Mesothelial cell of epicardium (in vitro differentiated cells): ENCODE results near the gene ADO. TPM values are rescaled to one million over a fixed set of nuclear protein-coding genes. Genes with fewer than 3 reads are reported as not detected.

ENCODE experiments used
- DNase-seq, 2 experiments: peaks; one replicate each; pipeline ENCODE4 v3.0.0; 2021; ENCODE audit warnings: low spot score in 2 of 2; ENCODE audit not compliant: unreplicated experiment in 2 of 2
- H3K27ac Mint-ChIP-seq: 2 replicates; pipeline ENCODE4 v1.8.0; 2021; ENCODE audit warnings: mixed read lengths
- H3K27me3 Mint-ChIP-seq: 2 replicates; pipeline ENCODE4 v1.8.0; 2021; ENCODE audit warnings: low read depth, mixed read lengths
- H3K36me3 Mint-ChIP-seq: 2 replicates; pipeline ENCODE4 v1.8.0; 2021; ENCODE audit warnings: mixed read lengths
- H3K4me1 Mint-ChIP-seq: 2 replicates; pipeline ENCODE4 v1.8.0; 2021; ENCODE audit warnings: mixed read lengths
- H3K4me3 Mint-ChIP-seq: 2 replicates; pipeline ENCODE4 v1.8.0; 2021; ENCODE audit warnings: mild to moderate bottlenecking, moderate library complexity, mixed read lengths
- H3K9me3 Mint-ChIP-seq: 2 replicates; pipeline ENCODE4 v1.8.0; 2021; ENCODE audit warnings: mixed read lengths
- CTCF ChIP-seq: fragments of 200-600 bp; sonication (generic); IDR thresholded peaks from one replicate; pipeline ENCODE4 v1.5.0; 2021; ENCODE audit warnings: antibody characterized with exemption; ENCODE audit not compliant: unreplicated experiment
- total RNA-seq: library from RNA; stranded (reverse); gene quantifications from 3 replicates; pipeline ENCODE4 v1.2.1, GENCODE V29; 2021

The ADO gene
- total RNA-seq, 1 donor from 2014 or later = 20.1 TPM

DNA sequence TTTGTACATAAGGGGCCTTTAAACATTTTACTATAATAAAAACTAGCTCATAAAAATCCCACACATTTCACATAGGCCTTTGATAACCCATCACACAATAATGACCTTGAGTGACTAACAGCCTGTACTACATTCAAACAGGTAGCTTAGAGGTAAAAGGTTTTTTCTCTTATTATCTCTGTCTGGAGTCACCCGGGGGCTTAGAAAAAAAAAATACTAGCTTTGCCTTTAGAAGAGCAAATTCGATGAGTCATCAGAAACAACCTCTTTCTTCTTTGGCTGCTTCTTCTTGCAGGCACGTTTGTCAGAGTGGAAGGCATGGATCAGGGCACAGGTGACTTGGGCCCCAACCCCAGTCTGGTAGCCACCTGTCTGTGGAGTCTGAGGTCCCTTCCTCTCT is 43.4 kb upstream of the ADO start:
- H3K27ac Mint-ChIP-seq = no peak overlapping the region
- no peak overlapping the region for H3K4me3 Mint-ChIP-seq
- H3K9me3 Mint-ChIP-seq = no peaks in the 10 kb centered on the region
- no peaks in the 10 kb centered on the region for H3K4me1 Mint-ChIP-seq
- no peaks in the 10 kb centered on the region for H3K36me3 Mint-ChIP-seq
- H3K27me3 Mint-ChIP-seq = peaks cover 3% of the 10 kb centered on the region
- TF ChIP-seq CTCF = no peak
- DNase-seq = no peak

DNA sequence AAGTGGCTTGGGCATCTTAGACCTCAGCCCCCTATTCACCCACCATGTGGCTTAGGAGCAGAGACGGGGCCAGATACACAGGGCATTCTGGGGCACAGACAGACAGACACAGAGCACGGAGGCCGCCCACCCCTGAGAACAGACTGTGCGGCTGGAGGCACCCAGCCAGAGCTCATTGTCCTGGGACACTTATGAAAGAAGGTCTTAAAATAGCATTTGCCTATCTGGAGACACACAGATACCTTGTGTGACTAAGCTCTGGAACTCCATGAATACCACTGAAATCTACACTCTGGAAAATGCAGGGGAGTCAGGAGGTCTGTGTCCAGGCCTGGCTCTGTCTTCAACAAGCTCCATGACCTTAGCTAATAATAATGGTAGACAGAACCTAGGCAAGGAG is 41.4 kb upstream of the ADO start:
- Mint-ChIP-seq H3K36me3 (no peaks in the 10 kb centered on the region), H3K4me3 (no peak overlapping the region), H3K9me3 (no peaks in the 10 kb centered on the region), H3K27me3 (no peaks in the 10 kb centered on the region), H3K27ac (no peak overlapping the region), H3K4me1 (no peaks in the 10 kb centered on the region)
- DNase-seq = no peak
- no peak for TF ChIP-seq CTCF

- TF ChIP-seq CTCF = no peak
- Mint-ChIP-seq H3K9me3 (no peaks in the 10 kb centered on the region), H3K4me1 (no peaks in the 10 kb centered on the region), H3K27ac (no peak overlapping the region), H3K27me3 (no peaks in the 10 kb centered on the region), H3K4me3 (no peak overlapping the region), H3K36me3 (no peaks in the 10 kb centered on the region)
- no peak for DNase-seq
These were observed 40.5 kb upstream of the ADO start for GRCh38 chr10:62764011-62764410.

DNA sequence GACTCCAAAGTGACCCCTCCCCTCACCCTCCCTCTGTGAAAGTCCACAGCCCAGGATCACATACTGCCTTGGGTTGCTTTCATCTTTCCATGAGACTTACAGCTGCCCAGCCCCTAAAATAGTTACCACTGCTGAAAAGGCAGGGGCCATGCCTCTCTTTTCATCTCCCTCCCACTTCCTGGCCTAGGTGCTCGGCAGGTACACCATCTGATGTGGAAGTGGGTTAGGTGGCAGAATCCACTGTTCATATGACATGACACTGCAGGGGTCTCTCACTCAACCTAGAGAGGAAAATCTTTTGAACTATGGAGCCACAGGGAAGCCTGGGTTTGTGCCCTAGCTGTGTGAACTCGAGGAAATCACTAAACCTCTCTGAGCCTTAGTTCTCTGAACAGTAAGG is 38.8 kb upstream of the ADO start:
- H3K36me3 Mint-ChIP-seq = no peaks in the 10 kb centered on the region
- H3K27me3 Mint-ChIP-seq = no peaks in the 10 kb centered on the region
- no peak overlapping the region for H3K4me3 Mint-ChIP-seq
- DNase-seq = no peak
- H3K27ac Mint-ChIP-seq = no peak overlapping the region
- H3K9me3 Mint-ChIP-seq = no peaks in the 10 kb centered on the region
- no peak for TF ChIP-seq CTCF
- H3K4me1 Mint-ChIP-seq = no peaks in the 10 kb centered on the region

DNA sequence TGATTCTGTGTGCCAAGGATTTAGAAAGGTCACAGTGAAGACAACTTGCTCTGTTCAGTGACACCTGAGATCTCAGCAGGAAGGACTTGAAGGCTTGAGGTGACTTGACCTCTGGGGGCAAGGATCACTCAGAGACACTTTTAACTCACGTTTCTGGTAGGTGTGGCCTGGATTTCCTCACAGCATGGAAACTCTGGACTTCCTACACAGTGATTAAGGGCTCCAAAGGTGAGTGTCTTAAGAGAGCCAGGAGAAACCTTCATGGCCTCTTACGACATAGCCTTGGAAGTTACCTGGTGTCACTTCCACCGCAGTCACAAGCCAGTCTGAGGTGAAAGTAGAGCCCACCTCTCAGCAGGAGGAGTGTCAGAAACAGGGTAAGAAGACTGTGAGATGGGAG is 38.1 kb upstream of the ADO start:
- no peak for TF ChIP-seq CTCF
- Mint-ChIP-seq H3K9me3 (no peaks in the 10 kb centered on the region), H3K27ac (no peak overlapping the region), H3K36me3 (no peaks in the 10 kb centered on the region), H3K4me1 (no peaks in the 10 kb centered on the region), H3K4me3 (no peak overlapping the region), H3K27me3 (no peaks in the 10 kb centered on the region)
- no peak for DNase-seq

- Mint-ChIP-seq H3K27me3 (peaks cover 9% of the 10 kb centered on the region), H3K4me3 (no peak overlapping the region), H3K27ac (no peak overlapping the region), H3K9me3 (no peaks in the 10 kb centered on the region), H3K4me1 (peaks cover 8% of the 10 kb centered on the region), H3K36me3 (no peaks in the 10 kb centered on the region)
- DNase-seq = no peak
- no peak for TF ChIP-seq CTCF
These were observed 34.8 kb upstream of the ADO start for GRCh38 chr10:62769574-62770242.
